Duodenal mucosa (tissue), 2 donors: ENCODE data around the gene PLXNB1.
A peak's percentile ranks its signal among the peaks of the same experiment; 100 is the strongest.
"Not testable (repeated sequence)": the region's sequence is repeated elsewhere in the genome, so short reads cannot be mapped to it uniquely, and the experiment has no call there.

Experiments
- H3K27ac ChIP-seq: one replicate; pipeline ENCODE4 v1.7.0; 2013; ENCODE audit warnings: low read depth, low read length
- H3K27me3 ChIP-seq, 2 donors: one replicate each; pipeline ENCODE4 v1.7.0; 2013; ENCODE audit warnings: low read length in 2 of 2, control low read depth in 1 of 2; ENCODE audit not compliant: insufficient read depth in 2 of 2, control insufficient read depth in 1 of 2
- H3K36me3 ChIP-seq, 2 donors: one replicate each; pipeline ENCODE4 v1.7.0; 2013; ENCODE audit warnings: low read length in 2 of 2, control low read depth in 1 of 2; ENCODE audit not compliant: insufficient read depth in 2 of 2, control insufficient read depth in 1 of 2
- H3K4me1 ChIP-seq, 2 donors: one replicate each; pipeline ENCODE4 v1.7.0; 2013; ENCODE audit warnings: low read length in 2 of 2, control low read depth in 1 of 2; ENCODE audit not compliant: insufficient read depth in 2 of 2, control insufficient read depth in 1 of 2
- H3K4me3 ChIP-seq, 2 donors: one replicate each; pipeline ENCODE4 v1.7.0; 2013; ENCODE audit warnings: low read length in 2 of 2, low read depth in 1 of 2
- H3K9ac ChIP-seq, 2 donors: one replicate each; pipeline ENCODE4 v1.7.0; 2013; ENCODE audit warnings: low read length in 2 of 2, low read depth in 1 of 2
- H3K9me3 ChIP-seq, 2 donors: one replicate each; pipeline ENCODE4 v1.7.0; 2013; ENCODE audit warnings: low read length in 2 of 2, control low read depth in 1 of 2; ENCODE audit not compliant: control insufficient read depth in 1 of 2

Gene PLXNB1

DNA sequence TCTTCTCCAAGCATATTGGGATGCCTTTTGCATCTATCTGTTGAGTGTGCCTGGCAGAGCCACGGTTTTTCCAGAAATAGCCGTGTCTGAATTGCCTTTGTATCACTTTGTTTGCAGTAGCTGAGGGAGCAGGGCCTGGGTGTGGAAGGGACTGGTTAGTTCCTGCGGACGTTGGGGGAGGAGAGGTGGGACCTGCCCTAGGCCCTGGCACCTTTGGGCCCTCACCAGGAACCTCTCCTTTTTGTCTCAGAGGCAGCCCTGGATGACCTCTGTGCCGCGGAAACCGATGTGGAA, 35.3 kb upstream of the PLXNB1 start:
- peak overlapping the region in 1 of 2 donors; percentile 79 for H3K4me3 ChIP-seq
- H3K36me3 ChIP-seq = peaks cover 16 to 46% of the 10 kb centered on the region in 2 donors

DNA sequence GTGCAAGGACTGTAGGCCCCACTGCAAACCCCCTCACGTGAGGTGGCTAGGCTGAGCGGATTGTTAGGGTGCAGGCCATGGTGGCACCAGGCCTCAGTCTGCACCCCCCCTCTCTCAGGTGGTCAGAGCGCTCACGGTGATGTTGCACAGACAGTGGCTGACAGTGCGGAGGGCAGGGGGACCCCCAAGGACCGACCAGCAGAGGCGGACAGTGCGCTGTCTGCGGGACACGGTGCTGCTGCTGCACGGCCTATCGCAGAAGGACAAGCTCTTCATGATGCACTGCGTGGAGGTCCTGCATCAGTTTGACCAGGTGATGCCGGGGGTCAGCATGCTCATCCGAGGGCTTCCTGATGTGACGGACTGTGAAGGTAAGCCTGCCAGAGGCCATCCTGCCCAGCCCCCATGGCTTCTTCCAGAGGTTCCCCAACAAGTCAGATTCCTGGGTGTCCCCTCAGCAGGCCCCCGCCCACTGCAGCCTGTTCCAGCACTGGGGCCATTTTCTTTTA, 34.9 kb upstream of the PLXNB1 start:
- H3K27ac ChIP-seq = peak overlapping the region; percentile 83
- peaks cover 20 to 47% of the 10 kb centered on the region in 2 donors for H3K36me3 ChIP-seq
- H3K4me3 ChIP-seq = no peak overlapping the region
- no peaks in the 10 kb centered on the region for H3K27me3 ChIP-seq
- no peaks in the 10 kb centered on the region for H3K9me3 ChIP-seq
- peak overlapping the region; percentile 93 to 98 for H3K9ac ChIP-seq
- H3K4me1 ChIP-seq = peaks cover 39 to 50% of the 10 kb centered on the region in 2 donors

More for the DNA sequence above, 35.3 kb upstream of the PLXNB1 start:
- Histone ChIP-seq H3K9me3 (no peaks in the 10 kb centered on the region), H3K27ac (peak overlapping the region; percentile 83), H3K27me3 (no peaks in the 10 kb centered on the region), H3K4me1 (peaks cover 43 to 54% of the 10 kb centered on the region in 2 donors), H3K9ac (peak overlapping the region; percentile 93 to 98)

GRCh38 chr3:48463703-48464102, 33.8 kb upstream of the PLXNB1 start:
- Histone ChIP-seq H3K9me3 (no peaks in the 10 kb centered on the region), H3K27ac (no peak overlapping the region), H3K4me3 (no peak overlapping the region), H3K27me3 (no peaks in the 10 kb centered on the region), H3K36me3 (peaks cover 21 to 47% of the 10 kb centered on the region in 2 donors), H3K9ac (no peak overlapping the region), H3K4me1 (peaks cover 31 to 39% of the 10 kb centered on the region in 2 donors)

GRCh38 chr3:48461767-48462166, 31.9 kb upstream of the PLXNB1 start:
- H3K27ac ChIP-seq, H3K27me3 ChIP-seq, H3K9me3 ChIP-seq, H3K4me3 ChIP-seq, H3K9ac ChIP-seq: not testable (repeated sequence)
- Histone ChIP-seq H3K4me1 (peaks cover 12 to 20% of the 10 kb centered on the region in 2 donors), H3K36me3 (peaks cover 22 to 36% of the 10 kb centered on the region in 2 donors)

- no peaks in the 10 kb centered on the region for H3K27me3 ChIP-seq
- H3K27ac ChIP-seq = no peak overlapping the region
- H3K4me1 ChIP-seq = peaks cover 4 to 8% of the 10 kb centered on the region in 2 donors
- no peaks in the 10 kb centered on the region for H3K9me3 ChIP-seq
- no peak overlapping the region for H3K4me3 ChIP-seq
- H3K36me3 ChIP-seq = peaks cover 22 to 41% of the 10 kb centered on the region in 2 donors
- H3K9ac ChIP-seq = no peak overlapping the region
Observed at GRCh38 chr3:48460517-48460902, 30.6 kb upstream of the PLXNB1 start.

DNA sequence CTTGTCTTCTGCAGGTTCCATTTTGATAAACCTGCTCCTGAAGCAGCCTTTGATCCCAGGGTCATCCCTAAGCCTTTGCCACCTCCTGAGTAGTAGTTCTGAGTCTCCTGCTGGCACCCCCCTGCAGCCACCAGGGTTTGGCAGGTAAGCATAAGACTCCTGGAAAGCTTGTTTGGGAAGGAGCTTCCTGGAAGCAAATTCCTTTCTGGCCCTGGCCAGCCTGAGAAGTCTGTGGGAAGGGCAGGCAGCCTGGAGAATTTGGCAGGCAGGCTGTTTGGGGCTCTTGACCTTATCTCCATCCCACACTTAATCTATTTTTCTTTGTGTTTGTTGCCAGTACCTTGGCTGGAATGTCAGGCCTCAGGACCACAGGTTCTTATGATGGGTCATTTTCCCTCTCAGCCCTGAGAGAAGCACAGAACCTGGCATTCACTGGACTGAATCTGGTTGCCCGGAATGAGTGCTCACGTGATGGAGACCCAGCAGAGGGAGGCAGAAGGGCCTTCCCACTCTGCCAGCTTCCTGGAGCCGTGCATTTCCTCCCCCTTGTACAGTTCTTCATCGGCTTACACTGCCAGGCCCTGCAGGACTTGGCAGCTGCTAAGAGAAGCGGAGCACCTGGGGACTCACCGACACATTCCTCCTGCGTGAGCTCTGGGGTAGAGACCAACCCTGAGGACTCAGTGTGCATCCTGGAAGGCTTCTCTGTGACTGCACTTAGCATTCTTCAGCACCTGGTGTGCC, 30.1 kb upstream of the PLXNB1 start:
- Histone ChIP-seq H3K36me3 (peaks cover 22 to 44% of the 10 kb centered on the region in 2 donors), H3K4me3 (no peak overlapping the region), H3K9me3 (no peaks in the 10 kb centered on the region), H3K27ac (no peak overlapping the region), H3K4me1 (peaks cover under 1 to 2% of the 10 kb centered on the region in 2 donors), H3K9ac (no peak overlapping the region), H3K27me3 (no peaks in the 10 kb centered on the region)

DNA sequence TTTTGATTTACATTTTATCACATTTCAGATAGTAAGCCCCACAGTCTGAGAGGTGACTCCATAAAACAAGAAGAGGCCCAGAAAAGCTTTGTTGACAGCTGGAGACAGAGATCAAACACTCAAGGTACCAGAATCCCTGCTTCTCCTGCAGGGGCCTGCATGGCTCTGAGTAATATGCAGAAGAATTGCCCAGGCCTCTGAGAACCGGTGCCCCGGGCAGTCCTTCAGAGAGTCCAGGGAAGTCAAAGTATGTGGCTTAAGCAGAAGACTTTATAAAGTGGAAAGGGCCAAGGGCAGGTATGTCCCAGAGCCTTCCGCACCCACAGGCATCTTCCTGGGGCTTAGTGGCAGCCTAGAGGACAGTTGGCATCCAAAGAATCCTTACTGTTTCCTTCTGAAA, 29.4 kb upstream of the PLXNB1 start:
- no peak overlapping the region for H3K9ac ChIP-seq
- no peak overlapping the region for H3K27ac ChIP-seq
- no peaks in the 10 kb centered on the region for H3K9me3 ChIP-seq
- no peak overlapping the region for H3K4me3 ChIP-seq
- H3K36me3 ChIP-seq = peaks cover 22 to 48% of the 10 kb centered on the region in 2 donors
- H3K27me3 ChIP-seq = no peaks in the 10 kb centered on the region
- H3K4me1 ChIP-seq = no peaks in the 10 kb centered on the region

DNA sequence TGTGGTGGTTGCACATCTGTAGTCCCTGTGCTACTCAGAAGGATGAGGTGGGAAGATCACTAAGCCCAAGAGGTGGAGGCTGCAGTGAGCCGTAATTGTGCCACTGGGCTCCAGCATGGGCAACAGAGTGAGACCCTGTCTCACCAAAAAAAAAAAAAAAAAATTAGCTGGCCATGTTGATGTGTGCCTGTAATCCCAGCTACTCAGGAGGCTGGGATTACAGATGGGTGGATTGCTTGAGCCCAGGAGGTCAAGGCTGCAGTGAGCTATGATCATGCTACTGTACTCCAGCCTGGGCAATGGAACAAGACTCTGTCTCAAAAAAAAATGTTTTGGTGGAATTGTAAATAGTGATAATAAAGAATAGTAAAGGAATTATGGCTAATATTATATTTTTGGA, 26.6 kb upstream of the PLXNB1 start:
- Histone ChIP-seq H3K27me3 (no peaks in the 10 kb centered on the region), H3K27ac (no peak overlapping the region), H3K9me3 (no peaks in the 10 kb centered on the region), H3K9ac (no peak overlapping the region), H3K4me1 (no peaks in the 10 kb centered on the region), H3K36me3 (peaks cover 22 to 75% of the 10 kb centered on the region in 2 donors), H3K4me3 (no peak overlapping the region)

DNA sequence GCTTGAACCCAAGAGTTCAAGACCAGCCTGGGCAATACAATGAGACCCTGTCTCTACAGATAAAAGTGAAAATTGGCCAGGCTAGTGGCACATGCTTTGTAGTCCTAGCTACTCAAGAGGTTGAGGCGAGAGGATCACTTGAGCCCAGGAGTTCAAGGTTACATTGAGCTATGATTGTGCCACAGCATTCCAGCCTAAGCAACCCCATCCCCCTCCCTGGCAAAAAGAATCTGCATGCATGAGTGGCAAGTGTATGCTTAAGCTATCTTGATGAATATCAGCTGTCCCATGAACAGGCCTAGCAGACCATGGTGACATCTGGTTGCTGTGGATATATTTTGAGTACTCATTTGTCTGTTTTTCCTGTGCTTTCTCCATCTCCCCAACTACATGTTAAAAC, 21.4 kb upstream of the PLXNB1 start:
- Histone ChIP-seq H3K27ac (no peak overlapping the region), H3K27me3 (no peaks in the 10 kb centered on the region), H3K4me1 (peaks cover 8 to 10% of the 10 kb centered on the region in 2 donors), H3K9me3 (no peaks in the 10 kb centered on the region), H3K36me3 (peaks cover 0 to 43% of the 10 kb centered on the region in 2 donors), H3K9ac (no peak overlapping the region), H3K4me3 (no peak overlapping the region)

DNA sequence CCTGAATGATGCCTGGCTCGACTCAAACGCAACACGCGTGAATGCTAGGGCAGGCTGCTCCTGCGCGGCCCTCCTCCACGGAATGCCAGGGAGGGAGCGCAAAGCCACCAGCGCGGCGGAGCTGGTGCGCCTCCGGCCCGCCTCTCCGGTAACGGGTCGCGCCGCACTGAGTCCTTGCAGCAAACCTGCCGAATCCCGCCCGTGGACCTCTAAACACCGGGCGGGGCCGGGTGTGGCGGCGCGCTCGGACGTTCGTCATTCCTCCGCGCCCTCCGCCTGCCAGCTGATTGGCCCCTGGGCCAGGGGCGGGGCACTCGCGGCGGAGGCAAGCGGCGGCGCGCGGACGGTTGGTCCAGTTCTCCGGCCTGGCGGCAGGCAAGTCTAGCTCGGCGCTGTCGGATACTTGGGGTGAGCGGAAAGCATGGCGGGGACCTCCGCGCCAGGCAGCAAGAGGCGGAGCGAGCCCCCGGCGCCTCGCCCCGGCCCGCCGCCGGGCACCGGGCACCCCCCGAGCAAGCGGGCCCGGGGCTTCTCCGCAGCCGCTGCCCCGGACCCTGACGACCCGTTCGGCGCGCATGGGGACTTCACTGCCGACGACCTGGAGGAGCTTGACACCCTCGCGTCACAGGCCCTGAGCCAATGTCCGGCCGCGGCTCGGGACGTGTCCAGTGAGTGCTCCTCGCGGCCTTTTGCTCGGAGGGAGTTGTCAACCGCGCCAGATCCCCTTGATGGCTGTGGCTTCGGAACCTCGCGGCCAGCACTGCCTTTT, 16.7 kb upstream of the PLXNB1 start, which contains the start of gene ATRIP:
Gene ATRIP, plus strand, starts transcription at position 313 of the 769 bp plus-strand sequence. Its CDS starts 109 bp downstream, at position 422.
- Histone ChIP-seq H3K9me3 (no peaks in the 10 kb centered on the region), H3K36me3 (peaks cover 10 to 22% of the 10 kb centered on the region in 2 donors), H3K9ac (peak within 1 kb of the TSS; percentile 80), H3K27me3 (no peaks in the 10 kb centered on the region), H3K4me1 (peaks cover 19 to 22% of the 10 kb centered on the region in 2 donors), H3K27ac (peak within 1 kb of the TSS; percentile 79), H3K4me3 (peak within 1 kb of the TSS; percentile 78 to 97)
